GM12878 (cell line): ENCODE measurements around the gene ADGRL3.

Source experiments
- CTCF ChIP-seq, 3 experiments: IDR thresholded peaks in 2 of 3; conservative IDR thresholded peaks in 1 of 3; 2 replicates each; pipeline ENCODE4 v1.5.1; 2011; ENCODE audit warnings: low read depth in 3 of 3, low read length in 3 of 3, mild to moderate bottlenecking in 3 of 3, control low read depth in 2 of 3, moderate library complexity in 2 of 3, inconsistent platforms in 1 of 3, mixed read lengths in 1 of 3; ENCODE audit not compliant: control insufficient read depth in 2 of 3, insufficient read depth in 1 of 3; ENCODE audit errors: extremely low read depth in 1 of 3
- E4F1 ChIP-seq: fragments of 450-650 bp; IDR thresholded peaks from 2 replicates; pipeline ENCODE4 v1.6.1; 2018; ENCODE audit warnings: borderline replicate concordance, mild to moderate bottlenecking; ENCODE audit not compliant: partially characterized antibody
- TAF1 ChIP-seq: IDR thresholded peaks from 2 replicates; pipeline ENCODE4 v1.6.1; 2011; ENCODE audit warnings: mild to moderate bottlenecking, low read depth, low read length, borderline replicate concordance

GRCh38 chr4:61693520-61693919, 493.4 kb downstream of the ADGRL3 start:
- no peak for TF ChIP-seq TAF1
- TF ChIP-seq CTCF (IDR thresholded peaks at IDR 0.05 in 2 of 3, conservative IDR thresholded peaks at IDR 0.05 in 1 of 3; ENCODE audit: control insufficient read depth in 2 of 3, extremely low read depth in 1 of 3, insufficient read depth in 1 of 3, low read depth in 3 of 3, low read length in 3 of 3), result no peak
- TF ChIP-seq E4F1, result no peak
